ENCODE data around the gene HAPLN3.

Gene HAPLN3

GRCh38 chr15:88830016-88830415 is 65.3 kb downstream of the HAPLN3 start:
- ChIA-PET CTCF (no interaction called here), POLR2A (no interaction called here)
- no peak for DNase-seq (ENCODE audit: extremely low spot score)
- TF ChIP-seq CTCF (IDR thresholded peaks at IDR 0.05; ENCODE audit: control extremely low read depth, extremely low read depth, low read depth, missing control alignments) = no peak

- no peak for TF ChIP-seq CTCF (IDR thresholded peaks at IDR 0.05; ENCODE audit: control extremely low read depth, extremely low read depth, low read depth, missing control alignments)
- ChIA-PET CTCF (no interaction called here), POLR2A (no interaction called here)
- no peak for DNase-seq (ENCODE audit: extremely low spot score)
Measured at GRCh38 chr15:88828791-88829190, 66.6 kb downstream of the HAPLN3 start.
